GM21723 (cell line): ENCODE measurements around the gene SYT9.

ENCODE experiments used
- ATAC-seq: cut with Tn5 transposase; IDR thresholded peaks from one replicate; pipeline ENCODE4 v1.9.1; 2021; ENCODE audit warnings: mild to moderate bottlenecking, moderate library complexity; ENCODE audit not compliant: unreplicated experiment

SYT9 gene

GRCh38 chr11:7251836-7252682 is at the start of gene SYT9:
Gene SYT9, plus strand, starts transcription at chr11:7251904. Its CDS starts 283 bp downstream, at chr11:7252187.
- peak; percentile 78 for ATAC-seq

DNA sequence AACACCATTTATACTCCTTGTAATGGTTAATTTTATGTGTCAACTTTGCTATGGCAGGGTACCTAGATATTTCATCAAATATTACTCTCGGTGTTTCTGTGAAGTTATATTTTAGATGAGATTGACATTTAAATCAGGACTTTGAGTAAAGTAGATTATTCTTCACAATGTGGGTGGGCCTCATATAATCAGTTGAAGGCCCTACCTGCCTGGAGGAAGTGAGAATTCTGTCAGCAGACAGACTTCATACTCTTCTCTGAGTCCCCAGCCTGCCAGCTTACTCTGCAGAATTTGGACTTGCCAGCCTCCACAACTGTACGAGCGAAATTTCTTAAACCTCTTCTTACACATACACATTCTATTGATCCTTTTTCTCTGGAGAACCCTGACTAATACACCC is 49.3 kb upstream of the SYT9 start:
- no peak for ATAC-seq

GRCh38 chr11:7204778-7205177 is 46.9 kb upstream of the SYT9 start:
- no peak for ATAC-seq

DNA sequence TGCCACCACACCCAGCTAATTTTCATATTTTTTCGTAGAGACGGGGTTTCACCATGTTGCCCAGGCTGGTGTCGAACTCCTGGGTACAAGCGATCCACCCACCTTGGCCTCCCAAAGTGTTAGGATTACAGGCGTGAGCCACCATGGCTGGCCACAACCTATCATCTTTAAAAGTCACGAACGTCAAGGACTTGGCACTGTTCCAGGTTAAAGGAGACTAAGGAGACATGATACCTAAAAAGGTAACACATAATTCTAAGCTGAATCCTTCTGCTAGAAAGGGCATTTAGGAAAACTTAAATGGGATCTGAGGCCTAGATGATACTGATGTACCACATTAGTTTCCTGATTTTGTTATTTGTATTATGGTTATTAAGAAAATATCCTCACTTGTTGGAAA is 43.3 kb upstream of the SYT9 start:
- no peak for ATAC-seq

DNA sequence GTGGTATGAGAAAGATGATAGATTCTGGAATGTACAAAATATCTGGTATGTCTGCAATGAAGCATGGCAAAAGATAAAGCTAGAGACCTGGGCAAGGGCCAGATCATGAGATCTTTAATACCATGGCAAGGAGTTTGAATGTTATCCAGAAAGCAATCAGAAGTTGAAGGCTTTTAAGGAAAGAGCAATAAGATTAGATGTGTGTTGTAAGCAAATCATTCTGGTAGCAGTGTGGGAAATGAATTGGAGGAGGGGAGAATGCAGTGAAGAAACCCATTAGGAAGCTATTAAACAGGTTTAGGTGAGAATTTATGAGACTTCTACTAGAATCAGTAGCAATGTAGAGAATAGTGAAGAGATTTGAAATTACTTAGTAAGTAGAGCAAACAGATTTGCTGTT is 32.2 kb upstream of the SYT9 start:
- ATAC-seq, result no peak

GRCh38 chr11:7220636-7221035 is 31.1 kb upstream of the SYT9 start:
- ATAC-seq, result no peak

- ATAC-seq, result no peak
Measured at GRCh38 chr11:7222619-7223018, 29.1 kb upstream of the SYT9 start.

DNA sequence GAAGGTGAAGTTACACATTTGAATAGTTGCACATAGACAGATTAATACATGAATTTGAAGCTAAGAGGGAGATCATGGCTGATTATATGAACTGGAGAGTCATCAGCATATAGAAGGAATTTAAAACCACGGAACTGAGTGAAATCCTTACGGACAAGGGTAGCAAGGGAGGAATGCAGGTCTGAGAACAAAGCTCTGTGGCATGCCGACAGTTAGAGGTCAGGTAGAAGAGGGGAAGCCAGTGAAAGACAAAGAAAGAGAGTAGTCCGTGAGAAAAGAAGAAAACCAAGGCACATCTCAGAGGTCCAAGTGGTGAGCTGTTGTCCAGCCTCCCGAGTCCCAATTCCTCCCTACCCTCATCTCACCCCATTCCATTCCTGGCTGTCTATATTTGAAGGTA is 11.8 kb upstream of the SYT9 start:
- ATAC-seq, result no peak

DNA sequence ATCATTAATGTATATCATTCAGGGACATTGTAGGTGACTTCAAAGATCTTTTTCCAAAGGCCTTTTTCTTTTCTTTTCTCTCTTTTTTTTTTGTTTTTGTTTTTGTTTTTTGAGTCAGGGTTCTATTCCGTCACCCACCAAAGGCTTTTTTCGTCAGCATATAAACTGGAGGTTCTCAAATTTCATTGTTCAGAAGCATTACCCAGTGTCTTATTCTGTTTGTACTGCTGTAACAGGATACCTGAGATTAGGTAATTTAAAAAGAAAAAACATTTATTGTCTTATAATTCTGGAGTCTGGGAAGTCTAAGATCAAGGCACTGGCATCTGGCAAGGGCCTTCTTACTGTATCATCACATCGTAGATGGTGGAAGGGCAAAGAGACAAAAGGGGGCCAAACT is 6.4 kb upstream of the SYT9 start:
- ATAC-seq, result no peak

GRCh38 chr11:7246179-7246578 is 5.5 kb upstream of the SYT9 start:
- no peak for ATAC-seq

DNA sequence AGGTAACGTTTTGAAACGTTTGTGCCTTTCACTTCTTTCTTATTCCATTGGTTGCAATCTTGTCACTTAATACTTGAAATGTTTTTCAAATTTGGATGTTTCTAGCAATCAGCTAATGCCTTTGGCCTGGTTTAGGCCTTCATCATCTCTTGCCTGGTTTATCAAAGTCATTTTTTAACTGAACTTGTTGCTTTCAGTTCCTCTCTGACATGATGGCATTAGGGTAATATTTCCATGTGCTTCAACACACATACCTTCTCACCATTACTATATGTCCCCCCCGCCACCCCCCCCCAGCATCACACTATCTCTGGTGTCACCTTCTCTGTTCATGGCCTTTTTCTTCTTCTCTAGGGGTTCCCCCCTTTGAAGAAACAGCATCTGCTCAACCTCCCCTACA is 1.5 kb upstream of the SYT9 start:
- no peak for ATAC-seq

GRCh38 chr11:7251487-7251835 is 243 bp upstream of the SYT9 start:
- no peak for ATAC-seq

GRCh38 chr11:7252683-7253213 is 1.0 kb downstream of the SYT9 start:
- ATAC-seq, result no peak

GRCh38 chr11:7253800-7254199 is 2.1 kb downstream of the SYT9 start:
- ATAC-seq, result no peak

DNA sequence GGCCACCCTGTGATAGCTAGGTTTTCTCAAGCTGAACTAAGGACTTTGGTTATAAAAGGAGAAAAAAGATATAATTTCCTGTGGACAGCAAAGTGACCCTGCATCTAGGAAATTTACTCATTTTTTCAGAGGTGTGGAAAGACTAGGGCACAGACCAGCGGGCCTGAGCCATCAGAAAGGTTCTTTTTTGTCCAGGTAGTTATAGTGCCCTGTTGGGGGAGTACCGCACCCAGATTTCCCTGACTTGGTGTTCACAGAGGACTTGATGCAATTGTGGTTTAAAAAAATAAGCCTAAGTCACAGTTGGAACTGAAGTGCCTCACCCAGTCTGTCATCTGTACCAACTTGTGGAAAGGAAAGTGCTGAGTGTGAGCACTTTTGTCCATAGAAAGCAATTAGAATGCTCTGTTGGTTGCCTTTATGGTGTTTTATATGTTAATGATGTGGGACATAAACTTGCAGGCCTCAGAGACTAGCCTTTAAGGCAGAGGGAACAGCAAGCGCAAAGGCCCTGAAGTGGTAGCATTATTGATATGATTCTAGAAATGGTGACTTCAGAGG is 3.1 kb downstream of the SYT9 start:
- no peak for ATAC-seq

DNA sequence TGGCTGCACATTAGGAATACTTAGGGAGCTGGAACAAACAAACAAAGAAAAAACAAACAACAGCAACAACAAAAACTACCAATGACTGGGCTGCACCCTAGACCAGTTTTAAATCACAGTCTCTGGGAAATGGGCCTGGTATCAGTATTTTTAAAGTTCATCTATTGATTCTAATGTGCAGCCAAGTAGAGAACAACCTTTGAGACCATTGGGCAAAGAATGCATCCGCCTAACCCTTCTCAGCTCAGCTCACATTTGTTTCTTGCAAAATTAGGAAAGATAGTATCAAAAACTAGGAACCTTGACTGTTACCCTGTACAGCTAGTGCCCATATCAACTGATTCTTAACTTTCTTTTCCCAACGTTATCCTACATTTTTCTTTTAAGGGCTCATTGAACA is 5.2 kb downstream of the SYT9 start:
- ATAC-seq, result no peak

DNA sequence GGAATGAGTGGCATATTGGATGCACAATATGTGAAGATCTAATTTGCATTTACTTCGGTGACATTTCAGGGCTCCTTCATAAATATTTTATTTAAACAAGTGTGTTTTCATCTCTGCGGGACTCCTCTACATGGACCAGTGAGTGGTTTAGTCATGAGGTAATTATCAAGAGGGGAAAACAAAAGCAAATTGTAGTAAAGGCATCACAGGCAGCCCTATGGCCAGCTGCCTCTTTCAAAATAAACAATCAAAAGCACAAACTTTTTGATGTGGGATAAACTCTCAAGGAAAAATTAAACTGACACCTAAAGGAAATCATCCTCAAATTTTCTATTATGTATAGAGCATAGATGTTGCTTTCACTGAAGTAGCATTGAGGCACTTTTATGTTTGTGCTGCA is 6.0 kb downstream of the SYT9 start:
- no peak for ATAC-seq

GRCh38 chr11:7261578-7261977 is 9.9 kb downstream of the SYT9 start:
- no peak for ATAC-seq

DNA sequence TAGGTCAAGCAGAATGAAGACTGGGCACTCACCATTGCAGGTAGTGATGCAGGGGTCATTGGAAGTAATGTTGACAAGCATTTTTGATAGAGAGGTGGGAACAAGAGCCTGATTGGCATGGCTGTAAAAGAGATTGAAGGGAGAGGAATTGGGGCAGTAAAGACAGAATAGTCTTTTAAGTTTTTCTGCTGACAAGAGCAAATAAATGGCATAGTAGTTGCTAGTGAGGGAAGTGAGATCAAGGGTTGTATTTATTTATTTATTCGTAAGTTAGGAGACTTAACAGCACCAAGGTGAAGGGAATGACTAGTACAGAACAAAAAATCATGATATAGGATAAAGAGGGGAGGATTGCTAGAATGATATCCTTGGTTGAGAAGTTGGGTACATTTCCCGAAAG is 11.0 kb downstream of the SYT9 start:
- ATAC-seq, result no peak

- ATAC-seq, result no peak
Measured at GRCh38 chr11:7263842-7264241, 12.1 kb downstream of the SYT9 start.

DNA sequence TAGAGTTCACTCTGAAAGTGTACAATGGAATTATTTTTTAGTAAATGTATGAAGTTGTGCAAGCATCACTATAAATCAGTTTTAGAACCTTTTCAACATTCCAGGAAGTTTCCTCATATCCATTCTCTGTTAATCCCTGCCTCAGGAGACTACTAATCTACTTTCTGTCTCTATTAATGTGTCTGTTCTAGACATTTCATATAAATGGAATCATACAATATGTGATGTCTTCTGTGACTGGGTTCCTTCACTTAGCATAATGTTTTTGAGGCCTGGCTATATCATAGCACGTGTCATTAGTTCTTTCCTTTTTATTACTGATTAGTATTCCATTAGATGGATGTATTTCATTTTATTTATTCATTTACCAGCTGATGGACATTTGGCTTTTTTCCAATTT is 17.1 kb downstream of the SYT9 start:
- ATAC-seq, result no peak

DNA sequence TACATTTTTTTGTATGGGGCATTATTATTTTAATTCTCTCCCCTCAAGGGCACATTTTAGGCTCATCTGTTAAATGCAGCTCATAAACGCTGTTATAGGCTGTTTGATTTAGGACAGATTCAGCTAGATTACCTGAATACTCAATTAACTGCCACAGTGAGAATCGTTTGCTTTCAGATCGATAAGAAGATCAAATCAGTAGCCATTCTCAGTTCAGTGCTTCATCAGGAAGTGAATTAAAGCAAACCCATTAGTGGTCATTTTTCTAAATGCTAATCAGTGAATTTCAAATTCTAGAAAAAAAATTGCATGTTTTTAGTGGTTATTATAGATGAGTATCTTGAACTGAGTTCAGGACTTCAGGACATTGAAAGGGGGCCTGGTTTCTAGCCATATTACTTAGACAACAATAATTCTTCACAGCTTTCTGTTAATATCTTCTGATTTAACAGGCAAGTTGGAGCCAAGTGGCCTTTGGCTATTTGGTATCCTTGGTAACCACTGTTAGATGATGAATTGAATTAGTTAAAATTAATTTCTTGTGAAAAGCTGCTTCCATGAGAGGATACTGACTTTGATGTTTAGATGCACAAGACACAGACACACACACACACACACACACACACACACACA is 18.6 kb downstream of the SYT9 start:
- ATAC-seq, result no peak
